Neuronal stem cell (in vitro differentiated cells): ENCODE results near the gene INSM1.
A peak's percentile ranks its signal among the peaks of the same experiment; 100 is the strongest.

Source experiments
- DNase-seq: peaks from one replicate; pipeline ENCODE4 v3.0.0-alpha.2; 2013; ENCODE audit warnings: low spot score
- H2AFZ ChIP-seq: one replicate; pipeline ENCODE4 v1.6.1; 2013; ENCODE audit warnings: mild to moderate bottlenecking, low read length, inconsistent platforms
- H2AK5ac ChIP-seq: 2 replicates; pipeline ENCODE4 v1.6.1; 2013; ENCODE audit warnings: low read depth, mild to moderate bottlenecking, inconsistent platforms, low read length, moderate library complexity, mixed read lengths
- H2BK120ac ChIP-seq: 2 replicates; pipeline ENCODE4 v1.6.1; 2013; ENCODE audit warnings: low read depth, mild to moderate bottlenecking, inconsistent platforms, low read length, moderate library complexity, mixed read lengths
- H2BK12ac ChIP-seq: one replicate; pipeline ENCODE4 v1.6.1; 2013; ENCODE audit warnings: low read length, inconsistent platforms
- H2BK15ac ChIP-seq: 2 replicates; pipeline ENCODE4 v1.6.1; 2013; ENCODE audit warnings: mild to moderate bottlenecking, low read length, inconsistent platforms, mixed read lengths
- H2BK5ac ChIP-seq: one replicate; pipeline ENCODE4 v1.6.1; 2013; ENCODE audit warnings: inconsistent platforms, mild to moderate bottlenecking, low read length, moderate library complexity
- H3K14ac ChIP-seq: one replicate; pipeline ENCODE4 v1.6.1; 2013; ENCODE audit warnings: low read length, inconsistent platforms
- H3K18ac ChIP-seq: 2 replicates; pipeline ENCODE4 v1.6.1; 2013; ENCODE audit warnings: low read length, inconsistent platforms
- H3K23ac ChIP-seq: 2 replicates; pipeline ENCODE4 v1.6.1; 2013; ENCODE audit warnings: low read depth, mild to moderate bottlenecking, mixed read lengths, low read length, inconsistent platforms; ENCODE audit not compliant: poor library complexity
- H3K27ac ChIP-seq: replicated peaks from 3 replicates; pipeline ENCODE4 v1.5.1; 2013; ENCODE audit warnings: low read length, inconsistent platforms
- H3K27me3 ChIP-seq, 3 experiments: 2 replicates each; pipeline ENCODE4 v1.6.1; 2013; ENCODE audit warnings: low read length in 3 of 3, mild to moderate bottlenecking in 2 of 3, inconsistent platforms in 1 of 3, low read depth in 1 of 3, mixed read lengths in 1 of 3, moderate library complexity in 1 of 3; ENCODE audit not compliant: control insufficient read depth in 3 of 3, insufficient read depth in 3 of 3
- H3K36me3 ChIP-seq, 2 donors: replicated peaks in 1 of 2; 2 replicates each; pipeline ENCODE4 v1.6.1; 2013; ENCODE audit warnings: low read length in 2 of 2; ENCODE audit not compliant: control insufficient read depth in 2 of 2, insufficient read depth in 2 of 2
- H3K4ac ChIP-seq: 2 replicates; pipeline ENCODE4 v1.6.1; 2013; ENCODE audit warnings: inconsistent platforms, mild to moderate bottlenecking, low read length, moderate library complexity
- H3K4me1 ChIP-seq, 2 donors: 1 replicate in 1 of 2; 2 replicates in 1 of 2; pipeline ENCODE4 v1.6.1; 2013; ENCODE audit warnings: low read length in 2 of 2, low read depth in 1 of 2; ENCODE audit not compliant: control insufficient read depth in 2 of 2, insufficient read depth in 1 of 2
- H3K4me2 ChIP-seq: one replicate; pipeline ENCODE4 v1.6.1; 2013; ENCODE audit warnings: mild to moderate bottlenecking, low read length, inconsistent platforms; ENCODE audit not compliant: insufficient read depth, poor library complexity, severe bottlenecking
- H3K4me3 ChIP-seq, 2 donors: 2 replicates each; pipeline ENCODE4 v1.5.1; 2013; ENCODE audit warnings: low read length in 2 of 2, mild to moderate bottlenecking in 2 of 2, inconsistent platforms in 1 of 2, moderate library complexity in 1 of 2
- H3K79me1 ChIP-seq: one replicate; pipeline ENCODE4 v1.6.1; 2013; ENCODE audit warnings: low read depth, mild to moderate bottlenecking, inconsistent platforms, low read length, moderate library complexity
- H3K9ac ChIP-seq: one replicate; pipeline ENCODE4 v1.6.1; 2013; ENCODE audit warnings: mild to moderate bottlenecking, low read depth, low read length, inconsistent platforms; ENCODE audit not compliant: poor library complexity
- H3K9me3 ChIP-seq, 2 donors: replicated peaks in 1 of 2; 2 replicates each; pipeline versions ENCODE3 to v1.6.1; 2013; ENCODE audit warnings: low read length in 2 of 2, mild to moderate bottlenecking in 2 of 2, inconsistent platforms in 1 of 2, low read depth in 1 of 2, mixed read lengths in 1 of 2, moderate library complexity in 1 of 2; ENCODE audit not compliant: control insufficient read depth in 2 of 2, insufficient read depth in 1 of 2
- H4K8ac ChIP-seq: one replicate; pipeline ENCODE4 v1.6.1; 2013; ENCODE audit warnings: low read depth, mild to moderate bottlenecking, inconsistent platforms, low read length, moderate library complexity
- H4K91ac ChIP-seq: one replicate; pipeline ENCODE4 v1.6.1; 2013; ENCODE audit warnings: low read length, low read depth, mild to moderate bottlenecking, inconsistent platforms; ENCODE audit not compliant: poor library complexity
- WGBS, 2 donors: extraction: QIAGEN DNeasy Blood & Tissue Kit; methylation state at CpG; one replicate each; pipeline ENCODE4 v1.1.7; 2013; ENCODE audit warnings: missing lambda C conversion rate in 2 of 2, mixed read lengths in 1 of 2; ENCODE audit not compliant: insufficient read length in 2 of 2, insufficient replicate concordance in 1 of 2; ENCODE audit errors: extremely low coverage in 2 of 2; 5-methylcytosine and 5-hydroxymethylcytosine counted together

The INSM1 gene

DNA sequence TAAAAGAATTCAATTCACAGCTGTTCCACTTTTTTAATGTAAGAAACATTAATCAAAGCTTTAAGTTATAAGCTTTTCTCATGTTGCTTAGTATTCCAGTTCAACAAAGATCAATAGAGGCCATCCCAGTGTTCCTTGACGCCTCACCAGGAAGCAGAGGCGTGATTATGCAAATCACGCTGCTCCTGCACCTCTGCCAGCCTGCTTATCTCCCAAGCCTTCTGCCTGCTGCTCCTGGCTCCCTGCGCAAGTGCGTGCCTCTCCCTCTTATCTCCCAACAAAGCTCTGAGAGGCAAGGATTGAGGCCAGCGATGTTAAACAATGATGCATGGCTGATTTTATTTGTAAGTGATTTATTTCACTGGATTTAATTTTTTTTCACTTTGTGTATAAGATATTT lies 42.8 kb downstream of the INSM1 start:
- H3K18ac ChIP-seq = no peak overlapping the region
- H3K4me3 ChIP-seq = no peak overlapping the region
- no CpG with 5 or more reads among the region's 6 CpGs for WGBS, 2 donors

DNA sequence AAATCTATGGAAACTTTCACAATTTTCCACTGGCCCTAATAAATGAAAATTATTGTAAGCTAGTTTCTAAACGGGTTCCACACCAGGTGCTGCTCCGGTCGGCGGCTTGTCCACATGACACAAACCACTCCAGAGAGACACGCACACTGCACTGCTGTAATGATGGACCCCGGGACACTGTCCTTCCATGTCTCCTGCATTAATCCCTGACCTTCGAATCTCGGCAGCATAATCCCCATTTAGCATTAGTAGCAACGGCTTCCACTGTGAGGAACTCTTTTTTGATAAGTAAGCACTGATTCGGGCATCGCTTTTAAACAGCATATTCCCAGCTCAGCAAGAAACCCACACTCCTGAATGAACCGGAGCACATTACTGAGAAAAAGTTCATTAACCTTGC lies 43.5 kb downstream of the INSM1 start:
- Histone ChIP-seq H3K36me3 (no peaks in the 10 kb centered on the region), H2BK5ac (no peak overlapping the region), H3K4me3 (no peak overlapping the region), H3K9ac (no peak overlapping the region), H3K23ac (no peak overlapping the region), H3K9me3 (no peaks in the 10 kb centered on the region), H3K18ac (no peak overlapping the region), H2AK5ac (no peak overlapping the region), H3K4me1 (peaks cover 18 to 59% of the 10 kb centered on the region in 2 donors), H3K27me3 (peaks cover 0 to 31% (median 0%) of the 10 kb centered on the region in 3 experiments), H2BK120ac (no peak overlapping the region), H2BK15ac (no peak overlapping the region), H3K79me1 (no peaks in the 10 kb centered on the region), H3K27ac (no peak overlapping the region), H3K14ac (no peak overlapping the region), H4K8ac (no peak overlapping the region), H4K91ac (no peak overlapping the region), H3K4ac (no peak overlapping the region), H2BK12ac (no peak overlapping the region), H3K4me2 (no peak overlapping the region), H2AFZ (no peak overlapping the region)
- no CpG with 5 or more reads among the region's 12 CpGs for WGBS, 2 donors
- DNase-seq = no peak

More for the DNA sequence above, 42.8 kb downstream of the INSM1 start:
- Histone ChIP-seq H4K91ac (no peak overlapping the region), H3K9me3 (no peaks in the 10 kb centered on the region), H3K9ac (no peak overlapping the region), H3K27me3 (peaks cover 0 to 26% (median 0%) of the 10 kb centered on the region in 3 experiments), H3K36me3 (no peaks in the 10 kb centered on the region), H3K4me2 (no peak overlapping the region), H3K14ac (no peak overlapping the region), H3K4me1 (peaks cover 18 to 59% of the 10 kb centered on the region in 2 donors), H3K79me1 (no peaks in the 10 kb centered on the region), H2AK5ac (no peak overlapping the region), H3K4ac (no peak overlapping the region), H4K8ac (no peak overlapping the region), H2BK120ac (no peak overlapping the region), H3K23ac (no peak overlapping the region), H3K27ac (no peak overlapping the region), H2BK15ac (no peak overlapping the region), H2BK12ac (no peak overlapping the region), H2AFZ (no peak overlapping the region), H2BK5ac (no peak overlapping the region)
- DNase-seq = peak; percentile 54

DNA sequence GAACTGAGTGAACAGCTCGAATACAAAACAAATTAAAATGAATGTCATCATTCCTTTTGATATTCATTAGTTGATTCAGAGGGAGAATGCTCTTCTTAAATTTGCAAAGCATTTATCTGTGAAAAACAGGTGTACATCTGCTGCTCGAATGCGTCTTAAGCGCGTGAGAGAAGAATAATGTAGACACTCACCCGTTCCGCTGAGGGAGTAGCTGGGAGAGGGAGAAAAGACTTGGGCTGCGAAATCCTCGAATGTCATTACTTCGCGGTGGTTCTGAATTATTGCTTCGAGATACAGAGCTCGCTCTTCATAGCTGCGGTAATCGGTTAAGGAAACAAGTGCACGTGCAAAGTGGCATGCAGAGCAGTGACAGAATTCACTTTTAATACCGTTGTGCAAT lies 43.9 kb downstream of the INSM1 start:
- no peak overlapping the region for H3K4ac ChIP-seq
- H3K9me3 ChIP-seq = no peaks in the 10 kb centered on the region
- no peak overlapping the region for H3K23ac ChIP-seq
- H2BK12ac ChIP-seq = no peak overlapping the region
- H3K27ac ChIP-seq = no peak overlapping the region
- H3K79me1 ChIP-seq = no peaks in the 10 kb centered on the region
- no peak for DNase-seq
- H3K4me2 ChIP-seq = no peak overlapping the region
- no CpG with 5 or more reads among the region's 17 CpGs for WGBS, 2 donors
- no peak overlapping the region for H4K91ac ChIP-seq
- no peak overlapping the region for H3K4me3 ChIP-seq
- H3K27me3 ChIP-seq = peaks cover 0 to 31% (median 0%) of the 10 kb centered on the region in 3 experiments
- no peak overlapping the region for H3K14ac ChIP-seq
- H3K18ac ChIP-seq = no peak overlapping the region
- no peak overlapping the region for H3K9ac ChIP-seq
- no peak overlapping the region for H2BK120ac ChIP-seq
- H4K8ac ChIP-seq = no peak overlapping the region
- H3K4me1 ChIP-seq = peaks cover 18 to 59% of the 10 kb centered on the region in 2 donors
- no peak overlapping the region for H2AK5ac ChIP-seq
- H3K36me3 ChIP-seq = no peaks in the 10 kb centered on the region
- no peak overlapping the region for H2BK5ac ChIP-seq
- H2AFZ ChIP-seq = no peak overlapping the region
- H2BK15ac ChIP-seq = no peak overlapping the region

DNA sequence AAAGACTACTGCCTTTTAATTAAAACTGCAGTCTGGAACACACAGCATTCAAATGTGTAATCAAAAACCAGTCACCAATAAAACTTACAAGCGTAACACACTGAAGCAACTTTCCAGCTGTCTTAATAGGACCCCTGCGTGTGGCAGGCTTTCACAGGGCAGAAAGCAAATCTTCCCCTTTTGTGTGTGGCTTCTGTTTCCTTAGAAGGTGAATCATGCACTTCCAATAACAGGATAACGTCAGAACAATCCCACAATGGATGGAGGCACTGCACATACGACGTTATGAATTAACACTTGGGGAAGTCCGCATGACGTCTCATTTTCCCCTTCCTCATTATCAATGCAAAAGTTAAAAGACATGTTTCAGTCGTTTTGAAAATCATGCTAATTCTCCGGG lies 44.8 kb downstream of the INSM1 start:
- H3K4me2 ChIP-seq = no peak overlapping the region
- H3K9me3 ChIP-seq = no peaks in the 10 kb centered on the region

More for the DNA sequence above, 44.8 kb downstream of the INSM1 start:
- no peak overlapping the region for H4K8ac ChIP-seq
- H3K9ac ChIP-seq = no peak overlapping the region
- no peak overlapping the region for H3K14ac ChIP-seq
- peaks cover 0 to 31% (median 0%) of the 10 kb centered on the region in 3 experiments for H3K27me3 ChIP-seq
- peaks cover 18 to 59% of the 10 kb centered on the region in 2 donors for H3K4me1 ChIP-seq
- no peak overlapping the region for H2BK120ac ChIP-seq
- DNase-seq = no peak
- no peak overlapping the region for H2AK5ac ChIP-seq
- no peak overlapping the region for H3K23ac ChIP-seq
- no peaks in the 10 kb centered on the region for H3K36me3 ChIP-seq
- H2BK15ac ChIP-seq = no peak overlapping the region
- H3K4me3 ChIP-seq = no peak overlapping the region
- no peak overlapping the region for H2BK12ac ChIP-seq
- no peak overlapping the region for H3K27ac ChIP-seq
- H3K18ac ChIP-seq = no peak overlapping the region
- whole genome bisulfite sequencing, 2 donors = no CpG with 5 or more reads among the region's 9 CpGs
- no peak overlapping the region for H3K4ac ChIP-seq
- no peak overlapping the region for H2AFZ ChIP-seq
- H2BK5ac ChIP-seq = no peak overlapping the region
- H4K91ac ChIP-seq = no peak overlapping the region
- no peaks in the 10 kb centered on the region for H3K79me1 ChIP-seq
